ENCODE measurements around the gene SAA4.
"Not testable (repeated sequence)": the region's sequence is repeated elsewhere in the genome, so short reads cannot be mapped to it uniquely, and the experiment has no call there.

Gene SAA4

DNA sequence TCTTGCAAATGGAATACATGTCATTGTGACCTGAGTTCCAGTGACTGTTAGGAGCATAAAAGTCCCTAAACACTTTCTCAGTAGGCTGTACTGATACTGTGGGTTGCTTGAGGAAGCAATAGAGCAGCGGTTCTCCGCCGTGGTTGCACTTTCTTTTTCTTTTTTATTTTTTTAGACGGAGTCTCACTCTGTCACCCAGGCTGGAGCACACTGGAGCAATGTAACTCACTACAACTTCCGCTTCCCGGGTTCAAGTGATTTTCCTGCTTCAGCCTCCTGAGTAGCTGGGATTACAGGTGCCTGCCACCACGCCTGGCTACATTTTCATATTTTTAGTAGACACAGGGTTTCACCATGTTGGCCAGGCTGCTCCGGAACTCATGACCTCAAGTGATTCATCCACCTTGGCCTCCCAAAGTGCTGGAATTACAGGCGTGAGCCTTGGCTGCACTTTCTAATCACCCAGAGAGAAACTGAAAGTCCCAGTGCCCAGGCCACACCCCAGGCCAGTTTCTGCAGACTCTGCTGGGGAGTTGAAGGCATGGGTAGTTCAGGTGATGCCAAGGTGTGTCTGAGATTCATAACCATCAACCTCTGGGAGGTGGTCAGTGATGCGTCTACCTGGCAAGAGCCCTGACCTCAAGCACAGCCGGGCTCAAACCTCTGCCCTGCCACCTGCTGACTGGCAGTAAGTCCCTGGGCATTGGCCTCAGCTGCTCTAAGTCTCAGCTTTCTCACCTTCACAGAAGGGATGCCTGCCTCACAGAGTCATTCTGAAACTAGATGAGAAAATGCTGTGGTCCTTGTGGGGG is 10.0 kb upstream of the SAA4 start:
- DNase-seq = peak in 1 of 2 donors; percentile 7

- no peak for DNase-seq
These were observed 8.8 kb upstream of the SAA4 start for GRCh38 chr11:18245396-18245795.

DNA sequence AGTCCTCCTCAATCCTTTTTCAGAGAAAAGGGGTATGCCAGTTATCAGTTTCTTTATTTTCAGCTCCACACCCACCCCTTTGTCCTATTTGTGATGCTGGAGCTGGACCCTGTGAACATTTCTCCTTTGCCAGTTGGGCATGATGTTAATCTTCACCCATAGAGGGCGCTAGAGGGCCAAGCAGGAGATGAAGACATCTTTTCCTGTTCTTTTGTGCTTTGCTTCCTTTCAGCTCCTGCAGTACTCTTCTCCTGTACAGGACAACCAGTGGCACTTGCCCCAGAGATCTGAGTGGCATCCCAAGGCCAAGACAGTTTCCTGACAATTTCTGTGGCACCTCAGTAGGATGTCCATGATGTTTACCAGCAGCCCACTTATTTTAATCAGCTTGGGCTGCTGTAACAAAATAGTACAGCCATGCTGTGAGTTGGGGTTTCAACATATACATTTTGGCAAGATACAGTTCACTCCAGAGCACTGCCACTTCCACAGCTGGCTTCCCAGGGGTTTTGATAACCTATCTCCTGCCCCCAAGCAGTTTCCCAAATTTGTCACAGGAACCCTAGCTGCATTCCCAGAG is 7.3 kb upstream of the SAA4 start:
- peak; percentile 48 to 59 for DNase-seq

- no peak for DNase-seq
These were observed 3.1 kb upstream of the SAA4 start for GRCh38 chr11:18239655-18240054.

GRCh38 chr11:18235394-18236334 is 938 bp downstream of the SAA4 start:
- no peak for DNase-seq

- no peak for DNase-seq
These were observed 2.7 kb downstream of the SAA4 start for GRCh38 chr11:18233912-18234311.

DNA sequence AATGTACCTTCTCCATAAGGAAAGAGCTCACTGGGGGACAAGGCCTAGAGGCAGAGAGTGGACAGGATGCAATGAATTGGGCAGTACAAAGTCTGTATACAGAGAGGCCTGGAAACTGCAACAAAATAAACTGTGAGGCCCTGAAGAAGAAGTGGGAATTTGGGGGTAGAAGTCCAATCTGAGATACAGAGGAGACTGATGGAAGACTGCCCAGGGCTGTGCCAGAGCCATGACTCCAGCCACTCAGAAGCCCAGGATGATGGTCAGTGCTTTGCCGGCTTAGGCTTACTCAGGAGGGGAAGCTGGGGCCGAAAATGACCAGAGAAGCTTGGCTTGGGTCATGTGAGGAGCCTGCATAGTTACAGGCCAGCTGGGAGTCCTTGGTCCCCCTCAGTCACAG is 5.7 kb downstream of the SAA4 start:
- no peak for DNase-seq

DNA sequence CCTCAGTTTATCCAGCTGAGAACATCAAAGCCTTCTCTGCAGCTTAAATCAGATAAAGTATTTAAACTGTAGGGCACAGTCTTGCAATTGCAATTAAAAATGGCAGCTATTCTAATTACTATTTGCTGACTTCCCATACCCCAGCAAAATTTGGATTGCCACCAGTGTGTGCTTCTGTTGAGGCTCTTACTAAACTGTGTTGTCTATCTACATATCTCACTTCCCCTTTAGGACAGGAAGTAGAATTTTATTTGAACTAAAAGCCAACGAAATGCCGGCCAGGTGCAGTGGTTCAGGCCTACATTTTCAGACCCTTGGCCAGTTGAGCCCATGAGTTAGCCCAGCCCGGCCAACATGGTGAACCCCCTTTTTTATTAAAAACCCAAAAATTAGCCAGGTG is 7.1 kb downstream of the SAA4 start:
- no peak for DNase-seq

DNA sequence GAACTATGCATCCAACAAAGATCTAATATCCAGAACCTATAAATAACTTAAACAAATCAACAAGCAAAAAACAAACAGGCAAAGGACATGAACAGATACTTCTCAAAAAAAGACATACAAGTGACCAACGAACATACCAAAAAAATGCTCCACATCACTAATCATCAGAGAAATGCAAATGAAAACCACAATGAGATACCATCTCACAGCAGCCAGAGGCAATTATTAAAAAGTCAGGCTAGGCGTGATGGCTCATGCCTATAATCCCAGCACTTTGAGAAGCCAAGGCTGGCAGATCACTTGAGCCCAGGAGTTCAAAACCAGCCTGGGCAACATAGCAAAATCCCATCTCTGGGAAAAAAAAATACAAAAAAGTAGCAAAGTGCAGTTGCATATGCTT is 10.7 kb downstream of the SAA4 start:
- DNase-seq = no peak

- no peak for DNase-seq
These were observed 12.8 kb downstream of the SAA4 start for GRCh38 chr11:18223591-18224387.

DNA sequence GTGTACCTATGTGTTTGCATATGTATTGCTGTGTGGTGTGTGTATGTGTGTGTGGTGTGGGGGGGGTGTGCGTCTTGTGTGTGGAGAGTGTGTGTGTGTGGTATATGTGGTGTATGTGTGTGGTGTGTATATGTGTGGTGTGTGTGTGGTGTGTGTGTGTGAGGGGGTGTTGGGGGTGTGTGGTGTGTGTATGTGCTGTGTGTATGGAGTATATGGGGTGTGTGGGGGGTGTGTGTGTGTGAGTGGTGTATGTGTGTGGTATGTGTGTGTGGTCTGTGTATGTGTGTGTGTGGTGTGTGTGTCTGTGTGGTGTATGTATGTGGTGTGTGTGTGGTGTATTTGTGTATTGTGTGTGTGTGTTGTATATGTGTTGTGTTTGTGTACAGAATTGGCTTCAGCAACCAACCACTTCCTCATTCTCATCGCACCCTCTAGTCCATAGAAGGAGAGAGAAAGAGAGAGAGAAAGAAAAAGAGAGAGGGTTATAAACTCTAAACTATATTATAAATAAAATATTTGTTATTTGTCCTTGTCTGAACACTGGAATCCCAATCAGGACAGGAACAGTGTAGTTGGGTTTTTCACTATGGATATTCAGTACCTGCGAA is 13.7 kb downstream of the SAA4 start:
- DNase-seq = no peak

DNA sequence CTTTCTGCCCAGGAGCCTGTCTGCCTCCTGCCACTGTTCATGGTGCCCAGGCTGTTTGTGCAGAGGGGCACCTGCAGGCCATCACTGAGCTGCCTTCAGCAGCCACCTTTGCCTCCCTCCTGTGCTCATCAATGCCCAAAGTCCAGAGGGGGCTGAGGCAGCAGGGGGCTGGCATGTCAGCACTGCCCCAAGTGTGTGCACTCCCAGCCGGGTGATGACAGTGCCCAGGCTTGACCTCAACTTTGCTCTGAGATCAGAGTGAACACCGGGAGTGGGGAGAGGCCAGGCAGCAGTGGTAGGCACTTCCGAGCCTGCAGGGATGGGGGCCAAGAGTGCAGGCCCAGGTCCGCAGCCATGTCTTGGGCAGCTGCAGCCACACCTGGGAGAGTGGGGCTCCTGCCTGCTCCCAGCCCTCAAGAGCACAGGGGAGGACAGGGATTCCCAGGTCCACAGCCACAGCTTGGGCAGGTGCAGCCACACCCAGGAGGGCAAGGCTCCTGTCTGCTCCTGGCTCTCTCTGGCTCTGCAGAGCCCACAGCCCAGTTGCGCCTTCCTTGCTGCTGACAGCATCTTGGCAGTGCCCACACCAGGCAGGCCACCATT is 15.2 kb downstream of the SAA4 start:
- no peak for DNase-seq

- DNase-seq = no peak
These were observed 27.5 kb downstream of the SAA4 start for GRCh38 chr11:18209058-18209457.

- no peak for DNase-seq
These were observed 31.8 kb downstream of the SAA4 start for GRCh38 chr11:18204771-18205170.

GRCh38 chr11:18204220-18204619 is 32.4 kb downstream of the SAA4 start:
- DNase-seq = no peak

DNA sequence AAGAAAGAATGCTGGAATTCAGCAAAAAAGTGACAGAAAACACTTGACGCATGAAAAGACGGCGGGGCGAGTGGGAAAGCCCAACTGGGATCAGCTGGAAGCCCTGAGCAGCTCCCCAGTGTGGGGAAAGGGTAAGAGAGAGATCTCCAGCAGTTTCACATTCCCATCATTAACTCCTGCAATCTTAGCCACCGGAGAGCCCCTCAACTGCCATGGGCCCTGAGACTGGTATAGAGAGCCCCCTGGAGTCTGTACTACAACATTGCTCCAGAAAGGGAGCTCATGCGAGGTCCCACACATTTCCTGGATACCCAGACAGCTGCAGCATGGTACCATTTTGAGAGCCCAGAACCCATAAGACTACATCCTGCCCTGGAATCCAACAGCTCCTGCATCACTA is 32.9 kb downstream of the SAA4 start:
- DNase-seq = no peak

- not testable (repeated sequence) for DNase-seq
These were observed 38.9 kb downstream of the SAA4 start for GRCh38 chr11:18197738-18198137.

DNA sequence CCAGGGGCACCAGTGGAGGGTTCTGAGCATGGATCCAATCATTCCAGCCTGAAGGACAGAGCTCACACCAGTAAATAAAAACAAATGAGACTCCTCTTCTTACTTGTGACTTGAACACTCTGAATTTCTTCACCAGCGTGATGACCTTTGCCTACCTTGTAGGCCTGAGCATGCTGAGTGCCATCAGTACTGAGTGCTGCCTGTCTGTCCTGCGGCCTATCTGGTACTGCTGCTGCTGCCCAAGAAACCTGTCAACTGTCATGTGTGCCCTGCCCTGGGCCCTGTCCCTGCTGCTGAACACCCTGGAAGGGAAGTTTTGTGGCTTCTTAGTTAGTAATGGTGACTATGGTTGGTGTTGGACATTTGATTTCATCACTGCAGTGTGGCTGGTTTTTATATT is 40.1 kb downstream of the SAA4 start:
- no peak for DNase-seq

DNA sequence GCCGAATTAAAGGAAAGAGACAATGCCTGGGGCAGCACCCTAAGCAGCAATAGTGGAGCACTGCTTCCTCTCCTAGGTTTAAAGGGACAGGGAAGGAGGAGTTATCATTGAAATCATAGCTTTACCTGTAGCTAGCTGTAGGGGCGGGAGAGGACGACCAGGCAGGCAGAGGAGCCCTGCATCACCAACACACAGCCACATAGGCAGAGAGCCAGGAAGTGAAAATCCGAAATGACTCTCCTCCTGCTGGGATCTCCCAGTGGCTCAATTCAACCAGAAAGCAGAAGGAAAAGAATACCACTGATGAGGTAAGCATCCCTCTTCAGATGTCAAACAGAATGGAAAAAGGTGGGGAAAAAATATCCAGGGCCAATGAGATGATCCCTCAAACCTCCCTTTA is 43.6 kb downstream of the SAA4 start:
- DNase-seq = no peak

- DNase-seq = no peak
These were observed 45.2 kb downstream of the SAA4 start for GRCh38 chr11:18191376-18191775.

DNA sequence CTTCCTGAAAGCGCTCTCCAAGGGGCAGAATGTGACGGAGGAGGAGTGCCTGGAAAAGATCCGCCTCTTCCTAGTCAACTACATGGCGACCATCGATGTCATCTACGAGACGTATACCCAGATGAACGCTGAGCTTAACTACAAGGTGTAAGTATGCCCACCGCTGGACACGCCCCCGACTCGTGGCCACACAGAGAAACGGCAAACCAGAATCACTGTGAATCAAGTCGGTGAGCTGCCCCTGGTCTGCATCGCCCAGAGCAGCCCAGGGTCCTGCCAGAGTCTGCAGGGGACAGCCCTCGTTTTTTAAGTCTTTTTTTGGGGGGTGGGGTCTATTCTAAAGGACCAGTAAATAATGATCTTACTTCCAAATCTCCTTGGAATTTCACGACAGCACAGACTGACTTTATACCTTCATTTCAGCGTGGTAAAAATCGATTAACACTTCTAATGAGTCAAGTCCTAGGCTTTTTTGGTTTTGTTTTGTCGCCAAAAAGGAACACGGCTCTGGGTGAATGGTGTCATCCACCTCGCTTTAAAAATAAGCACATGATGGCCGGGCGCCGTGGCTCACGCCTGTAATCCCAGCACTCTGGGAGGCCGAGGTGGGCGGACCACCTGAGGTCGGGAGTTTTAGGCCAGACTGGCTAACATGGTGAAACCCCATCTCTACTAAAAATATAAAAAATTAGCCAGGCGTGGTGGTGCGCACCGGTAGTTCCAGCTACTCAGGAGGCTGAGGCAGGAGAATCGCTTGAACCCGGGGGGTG is 46.9 kb downstream of the SAA4 start:
- DNase-seq = not testable (repeated sequence)
